ENCODE measurements around the gene NFATC2.

DNA sequence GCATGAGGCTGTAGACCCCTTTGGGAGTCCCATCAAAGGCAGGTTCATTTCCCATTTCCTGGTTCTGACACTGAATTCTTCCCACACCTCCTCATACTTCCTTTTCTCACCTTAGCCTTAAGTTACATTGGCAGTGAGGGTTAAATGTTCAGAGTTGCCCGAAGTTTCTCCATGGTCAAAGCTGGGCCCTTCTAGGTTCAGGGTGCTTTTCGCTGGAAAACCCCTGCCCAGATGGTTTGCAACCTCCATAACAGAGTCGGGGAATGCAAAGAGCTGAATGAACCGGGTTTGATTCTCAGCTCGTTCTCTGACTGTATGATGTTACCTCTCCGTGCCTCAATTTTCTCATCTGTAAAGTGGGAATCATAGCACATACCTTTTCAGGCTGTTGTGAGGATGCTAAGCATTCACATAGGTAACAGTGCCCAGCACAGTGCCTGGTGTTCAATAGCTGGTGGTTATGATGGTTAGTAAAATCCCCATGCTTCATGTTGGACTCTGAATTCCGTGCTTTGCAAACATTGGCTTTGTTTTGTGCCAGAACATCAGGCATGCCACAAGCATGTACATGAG, 149.8 kb downstream of the NFATC2 start:
- TF ChIP-seq, protein P1, sequence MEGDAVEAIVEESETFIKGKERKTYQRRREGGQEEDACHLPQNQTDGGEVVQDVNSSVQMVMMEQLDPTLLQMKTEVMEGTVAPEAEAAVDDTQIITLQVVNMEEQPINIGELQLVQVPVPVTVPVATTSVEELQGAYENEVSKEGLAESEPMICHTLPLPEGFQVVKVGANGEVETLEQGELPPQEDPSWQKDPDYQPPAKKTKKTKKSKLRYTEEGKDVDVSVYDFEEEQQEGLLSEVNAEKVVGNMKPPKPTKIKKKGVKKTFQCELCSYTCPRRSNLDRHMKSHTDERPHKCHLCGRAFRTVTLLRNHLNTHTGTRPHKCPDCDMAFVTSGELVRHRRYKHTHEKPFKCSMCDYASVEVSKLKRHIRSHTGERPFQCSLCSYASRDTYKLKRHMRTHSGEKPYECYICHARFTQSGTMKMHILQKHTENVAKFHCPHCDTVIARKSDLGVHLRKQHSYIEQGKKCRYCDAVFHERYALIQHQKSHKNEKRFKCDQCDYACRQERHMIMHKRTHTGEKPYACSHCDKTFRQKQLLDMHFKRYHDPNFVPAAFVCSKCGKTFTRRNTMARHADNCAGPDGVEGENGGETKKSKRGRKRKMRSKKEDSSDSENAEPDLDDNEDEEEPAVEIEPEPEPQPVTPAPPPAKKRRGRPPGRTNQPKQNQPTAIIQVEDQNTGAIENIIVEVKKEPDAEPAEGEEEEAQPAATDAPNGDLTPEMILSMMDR (IDR thresholded peaks at IDR 0.05), result no peak
- TF ChIP-seq POLR2A (IDR thresholded peaks at IDR 0.05) (no peak), EP300 (IDR thresholded peaks at IDR 0.05; ENCODE audit: low read depth) (no peak), POLR2AphosphoS5 (IDR thresholded peaks at IDR 0.05) (no peak)
